GM21515 (cell line): ENCODE data around the gene CNIH4.
"Not testable (repeated sequence)": the region's sequence is repeated elsewhere in the genome, so short reads cannot be mapped to it uniquely, and the experiment has no call there.

Source experiments
- ATAC-seq: cut with Tn5 transposase; IDR thresholded peaks from one replicate; pipeline ENCODE4 v1.9.1; 2021; ENCODE audit not compliant: unreplicated experiment

CNIH4 gene

DNA sequence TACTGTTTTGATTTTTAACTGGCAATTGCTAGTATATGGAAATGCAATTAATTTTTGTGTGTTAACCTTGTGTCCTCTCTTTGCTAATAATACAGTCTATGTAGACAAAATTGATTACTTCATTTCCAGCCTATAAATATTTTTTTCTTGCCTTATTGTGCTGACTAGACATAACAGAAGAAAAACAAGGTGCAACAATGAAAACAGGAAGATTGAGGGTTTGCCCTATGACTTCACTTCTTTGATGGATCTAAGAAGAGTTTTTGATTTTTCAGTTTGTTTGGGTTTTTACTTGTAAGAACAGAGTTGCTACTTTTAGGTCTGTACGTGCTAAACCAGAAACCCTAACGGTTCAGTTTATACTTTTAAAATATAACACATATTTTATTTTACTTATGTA, 8.5 kb upstream of the CNIH4 start:
- no peak for ATAC-seq

DNA sequence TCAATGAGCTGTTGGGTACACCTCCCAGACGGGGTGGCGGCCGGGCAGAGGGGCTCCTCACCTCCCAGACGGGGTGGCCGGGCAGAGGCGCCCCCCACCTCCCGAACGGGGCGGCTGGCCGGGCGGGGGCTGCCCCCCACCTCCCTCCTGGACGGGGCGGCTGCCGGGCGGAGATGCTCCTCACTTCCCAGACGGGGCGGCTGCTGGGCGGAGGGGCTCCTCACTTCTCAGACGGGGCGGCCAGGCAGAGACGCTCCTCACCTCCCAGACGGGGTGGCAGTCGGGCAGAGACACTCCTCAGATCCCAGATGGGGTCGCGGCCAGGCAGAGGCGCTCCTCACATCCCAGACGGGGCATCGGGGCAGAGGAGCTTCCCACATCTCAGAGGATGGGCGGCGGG, 7.0 kb upstream of the CNIH4 start:
- not testable (repeated sequence) for ATAC-seq

GRCh38 chr1:224352436-224353085, 4.1 kb upstream of the CNIH4 start:
- not testable (repeated sequence) for ATAC-seq

DNA sequence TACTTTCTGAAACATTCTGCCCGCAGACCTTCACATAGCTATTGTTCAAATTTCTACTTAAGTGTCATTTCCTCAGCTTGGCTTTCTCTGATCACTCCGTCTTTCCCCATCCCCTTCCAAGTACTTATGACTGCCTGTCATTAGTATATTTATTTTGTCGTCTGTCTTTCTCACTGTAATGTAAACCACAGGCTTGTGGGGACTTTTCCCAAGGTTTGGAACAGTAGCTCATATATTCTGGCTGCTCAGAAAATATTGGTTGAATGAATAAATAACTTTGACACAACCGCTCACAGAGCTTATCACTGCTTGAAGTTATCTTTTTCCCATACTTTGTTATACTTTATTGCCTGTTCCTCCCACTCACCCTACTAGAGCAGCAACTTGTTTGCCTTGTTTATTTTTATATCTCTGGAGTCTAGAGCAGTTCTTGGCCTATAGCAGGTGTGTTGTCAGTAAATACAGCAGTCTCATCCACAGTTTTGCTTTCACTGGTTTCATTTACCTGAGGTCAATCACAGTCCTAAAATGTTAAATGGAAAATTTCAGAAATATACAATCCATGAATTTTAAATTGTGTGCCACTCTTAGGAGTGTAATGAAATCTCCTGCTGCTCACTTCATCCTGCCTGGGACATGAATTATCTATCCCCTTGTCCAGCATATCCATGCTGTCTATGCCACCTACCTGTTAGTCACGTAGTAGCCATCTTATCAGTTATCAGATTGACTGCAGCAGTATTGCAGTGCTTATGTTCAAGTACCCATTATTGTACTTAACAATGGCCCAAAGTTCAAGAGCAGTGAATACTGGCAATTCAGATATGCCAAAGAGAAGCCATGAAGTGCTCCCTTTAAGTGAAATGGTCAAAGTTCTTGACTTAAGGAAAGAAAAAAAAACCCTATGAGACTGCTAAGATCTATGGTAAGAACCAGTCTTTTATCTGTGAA, 2.4 kb upstream of the CNIH4 start:
- ATAC-seq = no peak

- ATAC-seq = no peak
Observed at GRCh38 chr1:224357626-224358124, 996 bp downstream of the CNIH4 start.

DNA sequence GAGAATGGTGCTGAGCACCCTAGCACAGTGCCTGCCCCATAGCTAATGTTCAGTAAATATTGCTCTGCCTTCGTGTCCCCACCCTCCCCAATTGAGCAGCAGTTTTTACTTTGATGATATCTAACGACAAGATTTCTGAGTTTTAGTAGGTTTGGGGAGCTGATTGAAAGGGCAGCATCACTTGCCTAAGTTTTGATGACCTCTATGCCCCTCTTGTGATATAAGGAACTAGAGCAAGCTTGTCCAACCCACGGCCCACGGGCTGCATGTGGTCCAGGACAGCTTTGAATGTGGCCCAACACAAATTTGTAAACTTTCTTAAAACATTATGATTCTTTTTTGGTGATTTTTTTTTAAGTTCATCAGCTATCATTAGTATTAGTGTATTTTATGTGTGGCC, 1.6 kb downstream of the CNIH4 start:
- no peak for ATAC-seq

- ATAC-seq = no peak
Observed at GRCh38 chr1:224359207-224359606, 2.5 kb downstream of the CNIH4 start.

DNA sequence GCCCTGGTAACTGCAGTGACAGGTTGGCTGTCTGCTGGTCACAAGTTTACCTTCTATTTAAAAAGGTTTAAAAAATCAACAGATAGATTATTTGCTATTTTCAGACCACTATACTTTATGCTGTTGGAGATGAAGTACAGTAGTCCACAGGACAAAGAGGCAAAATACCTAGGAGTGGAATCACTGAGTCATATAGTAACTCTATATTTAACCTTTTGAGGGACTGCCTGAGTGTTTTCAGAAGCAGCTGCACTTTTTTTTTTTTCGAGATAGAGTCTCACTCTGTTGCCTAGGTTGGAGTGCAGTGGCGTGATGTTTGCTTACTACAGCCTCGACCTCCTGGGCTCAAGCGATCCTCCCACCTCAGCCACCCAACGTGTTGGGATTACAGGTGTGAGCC, 11.7 kb downstream of the CNIH4 start:
- peak; percentile 84 for ATAC-seq

DNA sequence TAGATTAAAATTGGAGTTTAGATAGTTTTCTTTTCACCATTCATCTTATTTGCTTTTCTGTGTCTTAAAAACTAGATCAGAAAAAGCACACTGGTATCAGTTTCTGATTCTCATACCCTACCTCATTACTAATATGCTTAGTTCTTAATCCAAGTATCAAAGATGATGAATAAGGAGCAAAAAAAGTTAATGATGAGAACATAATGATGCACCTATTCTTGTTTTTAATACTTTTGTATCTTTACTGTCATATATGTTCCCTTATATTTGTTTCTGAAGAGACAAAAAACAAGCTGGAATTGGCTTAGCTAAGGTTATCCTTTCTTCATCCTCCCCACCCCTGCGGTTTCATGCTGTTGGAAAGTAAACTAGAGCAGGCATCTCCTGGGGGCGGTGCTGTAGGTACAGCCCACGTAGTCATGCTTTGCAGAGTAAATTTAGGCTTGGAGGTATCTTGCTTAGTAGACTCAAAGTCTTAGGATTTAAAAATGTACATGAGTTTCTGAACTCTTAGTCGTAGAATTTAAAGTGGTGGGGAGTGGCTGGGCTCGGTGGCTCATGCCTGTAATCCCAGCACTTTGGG, 16.4 kb downstream of the CNIH4 start:
- ATAC-seq = no peak

GRCh38 chr1:224375059-224375458, 18.4 kb downstream of the CNIH4 start:
- ATAC-seq = no peak

DNA sequence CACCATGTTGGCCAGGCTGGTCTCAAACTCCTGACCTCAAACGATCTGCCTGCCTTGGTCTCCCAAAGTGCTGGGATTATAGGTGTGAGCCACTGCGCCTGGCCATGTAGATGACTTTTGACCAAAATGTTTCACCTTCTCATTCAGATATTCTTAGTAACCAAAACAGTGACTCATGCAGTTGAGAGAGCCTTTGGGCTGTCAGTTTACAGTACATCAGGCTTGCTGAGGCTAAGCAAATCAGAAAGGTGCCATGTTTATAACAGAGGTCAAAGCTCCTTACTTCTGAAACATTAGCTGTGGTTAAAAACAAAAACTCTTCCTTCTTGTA, 21.0 kb downstream of the CNIH4 start:
- peak; percentile 58 for ATAC-seq

DNA sequence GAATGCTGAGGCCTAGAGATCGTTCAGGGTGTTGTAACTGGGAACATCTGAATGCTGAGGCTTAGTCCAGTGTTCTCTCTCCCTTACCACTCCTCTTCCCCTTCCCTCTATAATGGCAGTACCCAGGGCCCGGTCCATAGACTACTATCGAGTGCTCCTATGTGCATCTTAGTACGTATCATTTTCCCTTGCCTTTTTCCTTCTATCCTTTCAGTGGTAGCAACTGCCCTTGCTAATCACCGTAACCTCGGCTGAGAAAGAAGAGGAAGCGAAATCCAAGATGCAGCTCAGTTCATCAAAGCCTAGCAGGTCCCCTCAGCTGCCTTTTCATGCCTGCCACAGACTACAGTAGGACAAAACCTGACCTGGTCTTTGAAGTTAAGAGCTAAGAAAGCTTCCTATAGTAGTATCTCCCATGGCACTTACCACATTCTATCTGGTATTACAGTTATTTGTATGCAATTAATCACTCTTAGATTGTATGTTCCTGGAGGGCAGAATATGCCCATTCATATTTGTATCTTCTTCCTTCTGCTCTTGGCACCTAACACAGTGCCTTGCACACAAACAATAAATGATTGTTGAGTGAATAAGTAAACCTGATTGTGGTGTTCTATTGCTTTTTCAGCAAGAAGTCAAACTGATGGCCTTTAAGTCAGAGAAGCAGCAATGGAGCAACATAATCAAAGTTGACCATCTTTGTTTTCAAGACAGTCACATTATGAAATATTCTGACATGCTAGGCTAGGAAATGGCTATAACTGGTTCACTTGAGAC, 22.4 kb downstream of the CNIH4 start:
- peak; percentile 44 for ATAC-seq

- ATAC-seq = peak; percentile 65
Observed at GRCh38 chr1:224380003-224380402, 23.3 kb downstream of the CNIH4 start.

DNA sequence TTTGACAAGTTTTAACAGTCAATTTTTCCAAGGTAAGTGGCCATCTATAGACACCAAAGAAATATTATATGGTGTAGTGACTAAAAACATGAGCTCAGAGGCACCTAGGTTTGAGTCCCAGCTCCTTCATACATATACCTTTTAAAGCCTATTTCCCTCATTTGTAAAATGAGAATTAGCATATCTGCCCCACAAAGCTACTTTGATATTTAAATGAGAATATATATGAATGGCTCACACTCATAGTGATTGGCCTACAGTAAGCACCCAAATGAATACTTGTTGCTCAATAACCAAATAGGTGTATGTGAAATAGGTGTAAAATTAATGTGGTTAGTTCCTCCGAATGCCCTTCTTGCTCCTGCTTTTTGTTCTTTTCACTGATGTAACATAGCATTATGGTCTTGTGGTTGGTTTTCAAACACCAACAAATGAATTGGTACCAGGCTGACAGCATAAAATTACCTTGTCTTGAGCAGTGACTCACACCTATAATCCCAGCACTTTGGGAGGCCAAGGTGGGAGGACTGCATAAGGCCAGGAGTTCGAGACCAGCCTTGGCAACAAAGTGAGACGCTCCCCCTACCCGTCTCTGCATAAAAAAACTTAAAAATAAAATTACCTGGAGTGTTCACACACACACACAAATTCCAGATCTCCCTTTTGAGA, 25.3 kb downstream of the CNIH4 start:
- ATAC-seq = no peak

DNA sequence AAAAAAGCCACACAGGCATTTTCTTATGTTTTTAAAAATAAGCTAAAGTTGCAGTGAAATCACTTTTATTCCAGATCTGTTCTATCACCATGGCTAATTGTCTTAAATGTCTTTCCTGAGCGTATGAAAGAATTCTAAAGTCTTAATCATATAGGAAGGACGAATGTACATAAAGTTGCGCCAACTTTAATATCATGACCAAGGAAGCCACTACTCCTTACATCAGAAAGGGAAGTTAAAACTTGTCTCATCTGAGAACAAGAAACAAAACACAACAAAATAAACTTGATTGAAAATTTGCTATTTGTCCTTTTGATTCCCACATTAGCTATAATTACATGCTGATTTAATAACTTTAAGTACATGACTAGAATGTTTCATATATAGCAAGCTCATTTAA, 26.5 kb downstream of the CNIH4 start:
- no peak for ATAC-seq

- no peak for ATAC-seq
Observed at GRCh38 chr1:224387302-224387912, 30.7 kb downstream of the CNIH4 start.

GRCh38 chr1:224387943-224388342, 31.3 kb downstream of the CNIH4 start:
- no peak for ATAC-seq

DNA sequence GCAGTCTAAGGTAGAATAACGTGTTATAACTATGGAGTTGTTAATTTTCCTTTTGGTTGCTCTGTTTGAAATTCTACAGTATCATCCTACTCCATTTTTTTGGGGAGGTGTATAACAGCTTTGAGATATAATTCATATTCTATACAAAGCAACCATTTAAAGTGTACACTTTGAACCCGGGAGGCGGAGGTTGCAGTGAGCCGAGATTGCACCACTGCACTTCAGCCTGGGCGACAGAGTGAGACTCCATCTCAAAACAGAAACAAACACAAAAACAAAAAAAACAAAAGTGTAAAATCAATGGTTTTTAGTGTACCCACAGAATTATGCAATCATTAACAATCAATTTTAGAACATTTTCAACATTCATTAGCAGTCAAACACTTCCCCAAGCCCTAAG, 33.8 kb downstream of the CNIH4 start:
- ATAC-seq = no peak

DNA sequence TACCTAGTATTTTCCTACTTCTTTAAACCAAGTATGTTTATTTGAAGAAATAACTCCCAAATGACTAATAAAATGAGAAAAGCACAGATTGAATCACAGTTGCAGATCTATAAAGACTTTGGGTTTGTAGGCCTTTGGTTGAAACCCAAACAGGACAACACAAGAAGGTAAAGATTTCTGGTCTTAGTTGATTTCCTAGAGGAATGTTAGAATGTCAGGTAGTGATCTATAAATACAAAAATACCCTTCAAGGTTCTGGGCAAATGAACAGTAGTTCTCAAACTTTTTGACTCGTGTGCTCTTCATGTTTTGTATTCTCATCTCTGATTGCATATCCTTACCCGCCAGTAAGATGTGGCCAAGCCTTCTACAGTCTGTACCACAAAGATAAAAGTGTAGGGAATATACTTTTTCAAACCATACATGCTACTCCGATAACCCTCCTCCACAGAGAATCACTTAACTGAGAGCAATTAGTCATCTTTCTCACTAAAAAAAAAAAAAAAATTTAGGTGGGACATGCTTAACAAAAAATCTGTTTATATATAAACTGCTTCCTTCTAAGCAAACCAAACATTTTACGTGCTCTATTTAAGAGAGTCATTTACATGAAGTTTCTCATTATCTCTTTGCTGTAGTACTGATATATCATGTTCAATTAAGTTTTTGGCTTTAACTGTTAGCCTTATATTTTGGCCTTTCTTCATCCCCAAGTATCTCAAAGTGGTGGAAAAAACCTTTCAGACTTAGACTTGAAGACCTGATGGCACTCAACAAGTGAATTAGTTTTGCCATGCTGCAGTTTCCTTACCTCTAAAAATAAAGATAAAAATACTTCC, 36.0 kb downstream of the CNIH4 start:
- no peak for ATAC-seq
